WTC11 (cell line): ENCODE measurements around the gene CCDC28B. TPM values are rescaled to one million over a fixed set of nuclear protein-coding genes. Genes with fewer than 3 reads are reported as not detected.
A peak's percentile ranks its signal among the peaks of the same experiment; 100 is the strongest.

Experiments
- ATAC-seq: fragments of 200-7000 bp; cut with Tn5 transposase; 2 replicates; pipeline ENCODE4 v1.10.0; 2021; ENCODE audit warnings: mild to moderate bottlenecking, moderate library complexity
- CTCF ChIA-PET: fragments of 300-600 bp; sonication (Branson Sonifier 250); formaldehyde crosslinking; loops from one replicate; lab custom pipeline; 2021; ENCODE audit warnings: antibody characterized with exemption; lab: Charles Lee
- POLR2A ChIA-PET: fragments of 350-600 bp; sonication (Branson Sonifier 250); formaldehyde crosslinking; loops from one replicate; lab custom pipeline; 2021; ENCODE audit warnings: antibody characterized with exemption; lab: Charles Lee
- DNase-seq: peaks from one replicate; pipeline ENCODE4 v3.0.0; 2021; ENCODE audit warnings: low spot score
- H3K27ac Mint-ChIP-seq: 2 replicates; pipeline ENCODE4 v1.8.0; 2021; ENCODE audit warnings: mixed read lengths
- H3K27me3 Mint-ChIP-seq: 2 replicates; pipeline ENCODE4 v1.8.0; 2021; ENCODE audit warnings: low read depth, mild to moderate bottlenecking, moderate library complexity, mixed read lengths
- H3K36me3 Mint-ChIP-seq: 2 replicates; pipeline ENCODE4 v1.8.0; 2021; ENCODE audit warnings: mixed read lengths
- H3K4me1 Mint-ChIP-seq: 2 replicates; pipeline ENCODE4 v1.8.0; 2022; ENCODE audit warnings: mixed read lengths
- H3K4me3 Mint-ChIP-seq: 2 replicates; pipeline ENCODE4 v1.8.0; 2021; ENCODE audit warnings: mild to moderate bottlenecking, moderate library complexity, mixed read lengths
- H3K9me3 Mint-ChIP-seq: 2 replicates; pipeline ENCODE4 v1.8.0; 2021; ENCODE audit warnings: mixed read lengths
- EMX1 ChIP-seq: fragments of 250-450 bp; sonication (Bioruptor Pico); IDR thresholded peaks from 2 replicates; pipeline ENCODE4 v1.8.0; 2021; ENCODE audit warnings: mild to moderate bottlenecking
- FOXK1 ChIP-seq: sonication (generic); formaldehyde crosslinking; IDR thresholded peaks from 2 replicates; pipeline ENCODE4 v1.8.0; 2022; ENCODE audit warnings: mild to moderate bottlenecking, moderate library complexity, missing genetic modification reagents
- MYBL2 ChIP-seq: sonication (generic); formaldehyde crosslinking; IDR thresholded peaks from 2 replicates; pipeline ENCODE4 v1.8.1; 2023; ENCODE audit warnings: mild to moderate bottlenecking, moderate library complexity, missing genetic modification reagents
- NFYB ChIP-seq: sonication (generic); formaldehyde crosslinking; conservative IDR thresholded peaks from 2 replicates; pipeline ENCODE4 v1.8.0; 2022; ENCODE audit warnings: low read depth, missing genetic modification reagents
- NR2C2 ChIP-seq: sonication (generic); formaldehyde crosslinking; IDR thresholded peaks from 2 replicates; pipeline ENCODE4 v1.8.0; 2022; ENCODE audit warnings: mild to moderate bottlenecking, missing genetic modification reagents
- OVOL2 ChIP-seq: fragments of 250-450 bp; sonication (Bioruptor Pico); IDR thresholded peaks from 2 replicates; pipeline ENCODE4 v1.9.0; 2021; ENCODE audit warnings: mild to moderate bottlenecking, borderline replicate concordance
- RORB ChIP-seq: fragments of 250-450 bp; sonication (Bioruptor Pico); IDR thresholded peaks from 2 replicates; pipeline ENCODE4 v1.9.0; 2021; ENCODE audit warnings: mild to moderate bottlenecking
- SOX15 ChIP-seq: fragments of 250-450 bp; sonication (Bioruptor Pico); IDR thresholded peaks from 2 replicates; pipeline ENCODE4 v1.9.0; 2021; ENCODE audit warnings: mild to moderate bottlenecking
- SP1 ChIP-seq: sonication (generic); formaldehyde crosslinking; conservative IDR thresholded peaks from 2 replicates; pipeline ENCODE4 v1.8.1; 2022; ENCODE audit warnings: missing genetic modification reagents
- TEAD1 ChIP-seq: sonication (generic); formaldehyde crosslinking; IDR thresholded peaks from 2 replicates; pipeline ENCODE4 v1.8.0; 2022; ENCODE audit warnings: mild to moderate bottlenecking, missing genetic modification reagents
- TEAD4 ChIP-seq: sonication (generic); formaldehyde crosslinking; IDR thresholded peaks from 2 replicates; pipeline ENCODE4 v1.8.0; 2022; ENCODE audit warnings: mild to moderate bottlenecking, missing genetic modification reagents
- ZBTB21 ChIP-seq: sonication (generic); formaldehyde crosslinking; IDR thresholded peaks from 2 replicates; pipeline ENCODE4 v1.8.1; 2023; ENCODE audit warnings: mild to moderate bottlenecking, missing genetic modification reagents, borderline replicate concordance
- ZNF121 ChIP-seq: sonication (generic); formaldehyde crosslinking; IDR thresholded peaks from 2 replicates; pipeline ENCODE4 v1.8.0; 2023; ENCODE audit warnings: missing genetic modification reagents
- ZNF232 ChIP-seq: sonication (generic); formaldehyde crosslinking; IDR thresholded peaks from 2 replicates; pipeline ENCODE4 v1.8.0; 2022; ENCODE audit warnings: mild to moderate bottlenecking, missing genetic modification reagents
- ZNF263 ChIP-seq: sonication (generic); formaldehyde crosslinking; IDR thresholded peaks from 2 replicates; pipeline ENCODE4 v1.8.1; 2022; ENCODE audit warnings: low read depth, mild to moderate bottlenecking, moderate library complexity, missing genetic modification reagents
- ZNF317 ChIP-seq: sonication (generic); formaldehyde crosslinking; IDR thresholded peaks from 2 replicates; pipeline ENCODE4 v1.8.1; 2023; ENCODE audit warnings: low read depth, mild to moderate bottlenecking, moderate library complexity, missing genetic modification reagents, borderline replicate concordance
- ZNF396 ChIP-seq: fragments of 250-450 bp; sonication (Bioruptor Pico); IDR thresholded peaks from 2 replicates; pipeline ENCODE4 v1.8.0; 2021; ENCODE audit warnings: mild to moderate bottlenecking, moderate library complexity, borderline replicate concordance
- ZNF423 ChIP-seq: fragments of 250-450 bp; sonication (Bioruptor Pico); IDR thresholded peaks from 2 replicates; pipeline ENCODE4 v2.1.2; 2022; ENCODE audit warnings: mild to moderate bottlenecking, moderate library complexity
- ZNF671 ChIP-seq: fragments of 250-450 bp; sonication (Bioruptor Pico); IDR thresholded peaks from 2 replicates; pipeline ENCODE4 v1.8.0; 2021; ENCODE audit warnings: mild to moderate bottlenecking
- total RNA-seq: library from RNA; stranded (reverse); gene quantifications from 3 replicates; pipeline ENCODE4 v1.2.3, GENCODE V29; 2021
- TF ChIP-seq, protein P1 (sequence below): sonication (generic); formaldehyde crosslinking; IDR thresholded peaks from 2 replicates; pipeline ENCODE4 v1.8.0; 2023; ENCODE audit warnings: missing genetic modification reagents
- TF ChIP-seq, protein P2 (sequence below): fragments of 250-450 bp; sonication (Bioruptor Pico); conservative IDR thresholded peaks from 2 replicates; pipeline ENCODE4 v1.9.0; 2021; ENCODE audit warnings: mild to moderate bottlenecking
- TF ChIP-seq, protein P3 (sequence below): sonication (generic); formaldehyde crosslinking; IDR thresholded peaks from 2 replicates; pipeline ENCODE4 v1.8.1; 2022; ENCODE audit warnings: mild to moderate bottlenecking, missing genetic modification reagents, moderate library complexity, borderline replicate concordance
- TF ChIP-seq, protein P4 (sequence below): sonication (generic); formaldehyde crosslinking; IDR thresholded peaks from 2 replicates; pipeline ENCODE4 v1.8.1; 2023; ENCODE audit warnings: mild to moderate bottlenecking, missing genetic modification reagents, borderline replicate concordance
- TF ChIP-seq, protein P5 (sequence below): sonication (generic); formaldehyde crosslinking; IDR thresholded peaks from 2 replicates; pipeline ENCODE4 v1.8.0; 2022; ENCODE audit warnings: mild to moderate bottlenecking, missing genetic modification reagents
- TF ChIP-seq, protein P6 (sequence below): fragments of 250-450 bp; sonication (Bioruptor Pico); IDR thresholded peaks from 2 replicates; pipeline ENCODE4 v1.9.0; 2021; ENCODE audit warnings: moderate library complexity, mild to moderate bottlenecking, inconsistent platforms, borderline replicate concordance
- TF ChIP-seq, protein P7 (sequence below): sonication (generic); formaldehyde crosslinking; IDR thresholded peaks from 2 replicates; pipeline ENCODE4 v1.8.1; 2023; ENCODE audit warnings: mild to moderate bottlenecking, missing genetic modification reagents

CCDC28B gene
- total RNA-seq, 1 experiment from 2014 or later, result 34.4 TPM

DNA sequence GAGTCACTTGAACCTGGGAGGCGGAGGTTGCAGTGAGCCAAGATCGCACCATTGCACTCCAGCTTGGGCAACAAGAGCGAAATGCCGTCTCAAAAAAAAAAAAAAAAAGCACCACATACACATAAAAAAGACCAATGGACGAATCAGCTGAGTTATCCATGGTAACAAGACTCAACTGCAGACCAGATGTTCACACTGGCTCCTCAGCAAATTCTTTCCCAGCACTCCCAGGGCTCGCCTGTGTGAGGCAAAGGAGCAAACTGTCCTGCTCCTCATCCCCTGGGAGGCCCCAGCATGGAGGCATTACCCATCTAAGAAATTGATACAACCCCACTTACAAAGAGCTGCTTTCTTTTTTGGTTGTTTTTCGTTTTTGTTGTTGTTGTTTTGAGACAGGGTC is 18.6 kb downstream of the CCDC28B start:
- CTCF ChIA-PET, result interaction anchor here (0.6 to 1.2 kb wide), 2 partner anchors 21 to 29 kb away, joined by 3 read pairs; no protein-coding TSS in a partner anchor
- Mint-ChIP-seq H3K4me3 (no peak overlapping the region), H3K9me3 (no peaks in the 10 kb centered on the region), H3K27ac (no peak overlapping the region), H3K27me3 (no peaks in the 10 kb centered on the region), H3K36me3 (peaks cover 2% of the 10 kb centered on the region; the same call in 1 of the 2 replicates), H3K4me1 (peaks cover 13% of the 10 kb centered on the region)
- POLR2A ChIA-PET, result interaction anchor here (0.6 kb wide), 2 partner anchors 99 to 113 kb away, joined by 3 read pairs; no protein-coding TSS in a partner anchor
- TF ChIP-seq ZNF671 (CRISPR knock-in tag), result no peak
- TF ChIP-seq OVOL2 (CRISPR knock-in tag), result no peak
- TF ChIP-seq SOX15, result no peak
- TF ChIP-seq SP1, result no peak
- no peak for TF ChIP-seq NR2C2 (CRISPR knock-in tag)
- no peak for TF ChIP-seq FOXK1 (CRISPR knock-in tag)
- no peak for TF ChIP-seq ZNF317
- TF ChIP-seq, protein P1, sequence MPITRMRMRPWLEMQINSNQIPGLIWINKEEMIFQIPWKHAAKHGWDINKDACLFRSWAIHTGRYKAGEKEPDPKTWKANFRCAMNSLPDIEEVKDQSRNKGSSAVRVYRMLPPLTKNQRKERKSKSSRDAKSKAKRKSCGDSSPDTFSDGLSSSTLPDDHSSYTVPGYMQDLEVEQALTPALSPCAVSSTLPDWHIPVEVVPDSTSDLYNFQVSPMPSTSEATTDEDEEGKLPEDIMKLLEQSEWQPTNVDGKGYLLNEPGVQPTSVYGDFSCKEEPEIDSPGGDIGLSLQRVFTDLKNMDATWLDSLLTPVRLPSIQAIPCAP (CRISPR knock-in tag), result no peak
- TF ChIP-seq ZNF121, result no peak
- no peak for TF ChIP-seq ZNF232 (CRISPR knock-in tag)
- no peak for TF ChIP-seq RORB (CRISPR knock-in tag)
- TF ChIP-seq ZNF423 (CRISPR knock-in tag), result no peak
- no peak for TF ChIP-seq NFYB (CRISPR knock-in tag)
- TF ChIP-seq TEAD1 (CRISPR knock-in tag), result no peak
- TF ChIP-seq TEAD4, result no peak
- TF ChIP-seq, protein P2, sequence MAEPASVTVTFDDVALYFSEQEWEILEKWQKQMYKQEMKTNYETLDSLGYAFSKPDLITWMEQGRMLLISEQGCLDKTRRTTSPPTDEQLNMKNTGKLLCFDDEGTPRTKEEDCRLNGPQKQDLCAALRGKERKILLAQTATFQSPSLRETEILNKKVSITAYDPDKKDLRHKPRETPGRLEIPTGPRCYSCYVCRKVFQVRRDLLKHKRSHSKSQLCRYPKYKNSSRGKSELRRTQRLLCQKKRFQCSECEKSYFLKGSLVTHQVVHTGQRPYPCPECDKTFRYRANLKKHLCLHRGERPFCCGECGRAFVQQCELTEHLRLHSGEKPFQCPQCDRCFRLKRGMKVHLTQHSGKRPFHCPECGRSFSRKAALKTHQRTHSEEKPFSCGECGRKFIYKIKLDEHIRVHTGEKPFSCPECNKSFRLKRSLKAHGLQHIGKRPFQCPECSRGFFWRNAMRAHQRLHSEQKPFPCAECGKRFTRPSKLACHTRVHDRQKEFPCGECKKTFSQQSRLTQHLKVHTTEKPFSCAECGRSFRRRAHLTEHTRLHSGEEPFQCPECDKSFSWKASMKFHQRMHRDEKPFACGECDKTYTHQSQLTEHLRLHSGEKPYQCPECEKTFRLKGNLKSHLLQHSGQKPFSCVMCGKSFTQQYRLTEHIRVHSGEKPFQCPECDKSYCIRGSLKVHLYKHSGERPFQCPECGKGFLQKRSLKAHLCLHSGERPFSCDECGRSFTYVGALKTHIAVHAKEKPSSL (CRISPR knock-in tag), result no peak
- TF ChIP-seq, protein P3, sequence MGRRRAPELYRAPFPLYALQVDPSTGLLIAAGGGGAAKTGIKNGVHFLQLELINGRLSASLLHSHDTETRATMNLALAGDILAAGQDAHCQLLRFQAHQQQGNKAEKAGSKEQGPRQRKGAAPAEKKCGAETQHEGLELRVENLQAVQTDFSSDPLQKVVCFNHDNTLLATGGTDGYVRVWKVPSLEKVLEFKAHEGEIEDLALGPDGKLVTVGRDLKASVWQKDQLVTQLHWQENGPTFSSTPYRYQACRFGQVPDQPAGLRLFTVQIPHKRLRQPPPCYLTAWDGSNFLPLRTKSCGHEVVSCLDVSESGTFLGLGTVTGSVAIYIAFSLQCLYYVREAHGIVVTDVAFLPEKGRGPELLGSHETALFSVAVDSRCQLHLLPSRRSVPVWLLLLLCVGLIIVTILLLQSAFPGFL (CRISPR knock-in tag), result no peak
- TF ChIP-seq ZBTB21 (CRISPR knock-in tag), result no peak
- no peak for TF ChIP-seq MYBL2 (CRISPR knock-in tag)
- no peak for TF ChIP-seq ZNF396
- ATAC-seq, result no peak
- DNase-seq, result no peak

DNA sequence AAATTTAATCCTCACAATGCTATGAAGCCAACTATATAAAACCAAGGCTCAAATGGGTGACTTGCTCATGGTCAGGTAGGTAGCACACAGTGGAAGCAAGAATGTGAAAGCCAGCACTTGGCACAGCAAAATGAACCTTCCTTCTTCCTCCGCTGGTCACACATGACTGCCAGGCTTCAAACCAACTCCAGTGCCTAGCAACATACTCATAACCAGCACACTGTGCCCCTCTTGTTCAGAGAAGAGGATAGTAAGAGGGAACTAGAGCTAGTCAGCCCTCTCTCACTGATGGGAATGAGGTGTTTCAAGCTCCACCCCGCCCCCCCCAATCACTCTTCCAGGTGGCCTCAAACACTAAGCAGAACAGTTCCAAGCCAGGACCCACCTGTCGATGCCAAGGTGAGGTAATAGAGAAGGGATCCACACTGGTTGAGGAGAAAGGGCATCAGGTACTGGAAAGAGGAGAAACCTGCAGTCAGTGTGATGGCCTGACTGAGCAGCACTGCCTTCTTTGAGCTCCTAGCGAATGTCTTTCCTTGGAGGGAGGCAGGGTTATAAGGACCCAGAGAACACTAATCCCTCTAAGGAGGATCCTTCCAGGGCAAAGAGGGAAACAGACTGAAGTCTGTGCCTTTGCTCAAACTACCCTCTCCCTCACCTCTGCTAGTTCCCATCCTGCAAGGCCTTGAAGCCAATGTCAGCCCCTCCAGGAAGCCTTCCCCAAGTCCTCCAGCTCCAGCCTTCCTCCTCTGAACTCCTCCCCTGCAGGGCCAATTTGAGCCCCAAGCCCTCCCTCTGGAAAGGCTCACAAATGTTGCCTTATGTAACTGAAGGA is 20.6 kb downstream of the CCDC28B start:
- no peak for DNase-seq
- no peaks in the 10 kb centered on the region for H3K27me3 Mint-ChIP-seq

More for the DNA sequence above, 20.6 kb downstream of the CCDC28B start:
- ATAC-seq, result no peak
- H3K4me3 Mint-ChIP-seq, result peak overlapping the region; percentile 95
- TF ChIP-seq, protein P4, sequence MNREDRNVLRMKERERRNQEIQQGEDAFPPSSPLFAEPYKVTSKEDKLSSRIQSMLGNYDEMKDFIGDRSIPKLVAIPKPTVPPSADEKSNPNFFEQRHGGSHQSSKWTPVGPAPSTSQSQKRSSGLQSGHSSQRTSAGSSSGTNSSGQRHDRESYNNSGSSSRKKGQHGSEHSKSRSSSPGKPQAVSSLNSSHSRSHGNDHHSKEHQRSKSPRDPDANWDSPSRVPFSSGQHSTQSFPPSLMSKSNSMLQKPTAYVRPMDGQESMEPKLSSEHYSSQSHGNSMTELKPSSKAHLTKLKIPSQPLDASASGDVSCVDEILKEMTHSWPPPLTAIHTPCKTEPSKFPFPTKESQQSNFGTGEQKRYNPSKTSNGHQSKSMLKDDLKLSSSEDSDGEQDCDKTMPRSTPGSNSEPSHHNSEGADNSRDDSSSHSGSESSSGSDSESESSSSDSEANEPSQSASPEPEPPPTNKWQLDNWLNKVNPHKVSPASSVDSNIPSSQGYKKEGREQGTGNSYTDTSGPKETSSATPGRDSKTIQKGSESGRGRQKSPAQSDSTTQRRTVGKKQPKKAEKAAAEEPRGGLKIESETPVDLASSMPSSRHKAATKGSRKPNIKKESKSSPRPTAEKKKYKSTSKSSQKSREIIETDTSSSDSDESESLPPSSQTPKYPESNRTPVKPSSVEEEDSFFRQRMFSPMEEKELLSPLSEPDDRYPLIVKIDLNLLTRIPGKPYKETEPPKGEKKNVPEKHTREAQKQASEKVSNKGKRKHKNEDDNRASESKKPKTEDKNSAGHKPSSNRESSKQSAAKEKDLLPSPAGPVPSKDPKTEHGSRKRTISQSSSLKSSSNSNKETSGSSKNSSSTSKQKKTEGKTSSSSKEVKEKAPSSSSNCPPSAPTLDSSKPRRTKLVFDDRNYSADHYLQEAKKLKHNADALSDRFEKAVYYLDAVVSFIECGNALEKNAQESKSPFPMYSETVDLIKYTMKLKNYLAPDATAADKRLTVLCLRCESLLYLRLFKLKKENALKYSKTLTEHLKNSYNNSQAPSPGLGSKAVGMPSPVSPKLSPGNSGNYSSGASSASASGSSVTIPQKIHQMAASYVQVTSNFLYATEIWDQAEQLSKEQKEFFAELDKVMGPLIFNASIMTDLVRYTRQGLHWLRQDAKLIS, result no peak
- TF ChIP-seq TEAD4 (no peak), EMX1 (CRISPR knock-in tag) (no peak), ZNF263 (CRISPR knock-in tag) (no peak)
- TF ChIP-seq, protein P5, sequence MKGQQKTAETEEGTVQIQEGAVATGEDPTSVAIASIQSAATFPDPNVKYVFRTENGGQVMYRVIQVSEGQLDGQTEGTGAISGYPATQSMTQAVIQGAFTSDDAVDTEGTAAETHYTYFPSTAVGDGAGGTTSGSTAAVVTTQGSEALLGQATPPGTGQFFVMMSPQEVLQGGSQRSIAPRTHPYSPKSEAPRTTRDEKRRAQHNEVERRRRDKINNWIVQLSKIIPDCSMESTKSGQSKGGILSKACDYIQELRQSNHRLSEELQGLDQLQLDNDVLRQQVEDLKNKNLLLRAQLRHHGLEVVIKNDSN (CRISPR knock-in tag), result no peak
- TF ChIP-seq, protein P6, sequence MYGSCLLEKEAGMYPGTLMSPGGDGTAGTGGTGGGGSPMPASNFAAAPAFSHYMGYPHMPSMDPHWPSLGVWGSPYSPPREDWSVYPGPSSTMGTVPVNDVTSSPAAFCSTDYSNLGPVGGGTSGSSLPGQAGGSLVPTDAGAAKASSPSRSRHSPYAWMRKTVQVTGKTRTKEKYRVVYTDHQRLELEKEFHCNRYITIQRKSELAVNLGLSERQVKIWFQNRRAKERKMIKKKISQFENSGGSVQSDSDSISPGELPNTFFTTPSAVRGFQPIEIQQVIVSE (CRISPR knock-in tag), result no peak
- TF ChIP-seq, protein P7, sequence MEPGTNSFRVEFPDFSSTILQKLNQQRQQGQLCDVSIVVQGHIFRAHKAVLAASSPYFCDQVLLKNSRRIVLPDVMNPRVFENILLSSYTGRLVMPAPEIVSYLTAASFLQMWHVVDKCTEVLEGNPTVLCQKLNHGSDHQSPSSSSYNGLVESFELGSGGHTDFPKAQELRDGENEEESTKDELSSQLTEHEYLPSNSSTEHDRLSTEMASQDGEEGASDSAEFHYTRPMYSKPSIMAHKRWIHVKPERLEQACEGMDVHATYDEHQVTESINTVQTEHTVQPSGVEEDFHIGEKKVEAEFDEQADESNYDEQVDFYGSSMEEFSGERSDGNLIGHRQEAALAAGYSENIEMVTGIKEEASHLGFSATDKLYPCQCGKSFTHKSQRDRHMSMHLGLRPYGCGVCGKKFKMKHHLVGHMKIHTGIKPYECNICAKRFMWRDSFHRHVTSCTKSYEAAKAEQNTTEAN (CRISPR knock-in tag), result no peak
- H3K4me1 Mint-ChIP-seq, result peaks cover 13% of the 10 kb centered on the region
- CTCF ChIA-PET, result interaction anchor here (1.0 to 3.5 kb wide), 4 partner anchors 14 to 28 kb away, joined by 3 to 23 read pairs (median 6); no protein-coding TSS in a partner anchor
- peaks cover 12% of the 10 kb centered on the region for H3K36me3 Mint-ChIP-seq
- H3K9me3 Mint-ChIP-seq, result no peaks in the 10 kb centered on the region
- POLR2A ChIA-PET, result interaction anchor here (1.2 to 1.3 kb wide), 2 partner anchors 10 to 21 kb away, joined by 3 to 5 read pairs; no protein-coding TSS in a partner anchor
- peak overlapping the region; percentile 87 for H3K27ac Mint-ChIP-seq
